Neuron (in vitro differentiated cells): ENCODE results near the gene PLEKHG2.

ENCODE experiments used
- H2AFZ ChIP-seq: one replicate; pipeline ENCODE4 v1.6.1; 2013; ENCODE audit warnings: low read depth, mild to moderate bottlenecking, inconsistent platforms, low read length, moderate library complexity
- H3K27me3 ChIP-seq: one replicate; pipeline ENCODE4 v1.6.1; 2013; ENCODE audit warnings: low read length; ENCODE audit not compliant: insufficient read depth
- H3K36me3 ChIP-seq: one replicate; pipeline ENCODE4 v1.6.1; 2013; ENCODE audit warnings: low read length; ENCODE audit not compliant: insufficient read depth
- H3K4me1 ChIP-seq: one replicate; pipeline ENCODE4 v1.6.1; 2013; ENCODE audit warnings: low read length; ENCODE audit not compliant: insufficient read depth
- H3K4me3 ChIP-seq: 2 replicates; pipeline ENCODE4 v1.5.1; 2013; ENCODE audit warnings: mild to moderate bottlenecking, low read length, moderate library complexity
- H3K9me3 ChIP-seq: one replicate; pipeline ENCODE4 v1.6.1; 2013; ENCODE audit warnings: low read length

Gene PLEKHG2

GRCh38 chr19:39406656-39407409 lies 5.6 kb upstream of the PLEKHG2 start, which contains the start of gene ZFP36:
TSS of gene ZFP36 (plus strand) at chr19:39406847. CDS start at chr19:39406905, 58 bp downstream.
- Histone ChIP-seq H3K9me3 (no peaks in the 10 kb centered on the region), H3K4me3 (peak within 1 kb of the TSS; percentile 60), H3K27me3 (no peaks in the 10 kb centered on the region), H3K36me3 (no peaks in the 10 kb centered on the region), H2AFZ (no peak within 1 kb of the TSS), H3K4me1 (peaks cover 49% of the 10 kb centered on the region)

GRCh38 chr19:39407410-39407659 lies 5.1 kb upstream of the PLEKHG2 start:
- H3K9me3 ChIP-seq: no peaks in the 10 kb centered on the region
- no peak overlapping the region for H2AFZ ChIP-seq
- H3K27me3 ChIP-seq: no peaks in the 10 kb centered on the region
- H3K4me1 ChIP-seq: peaks cover 44% of the 10 kb centered on the region
- H3K4me3 ChIP-seq: peak overlapping the region; percentile 60
- H3K36me3 ChIP-seq: no peaks in the 10 kb centered on the region

- no peaks in the 10 kb centered on the region for H3K36me3 ChIP-seq
- peaks cover 43% of the 10 kb centered on the region for H3K4me1 ChIP-seq
- H3K4me3 ChIP-seq: peak overlapping the region; percentile 60
- no peaks in the 10 kb centered on the region for H3K9me3 ChIP-seq
- H3K27me3 ChIP-seq: no peaks in the 10 kb centered on the region
- no peak overlapping the region for H2AFZ ChIP-seq
These were observed 4.6 kb upstream of the PLEKHG2 start for GRCh38 chr19:39407660-39408391.

GRCh38 chr19:39408392-39409207 lies 3.9 kb upstream of the PLEKHG2 start:
- no peaks in the 10 kb centered on the region for H3K9me3 ChIP-seq
- H3K27me3 ChIP-seq: no peaks in the 10 kb centered on the region
- no peak overlapping the region for H2AFZ ChIP-seq
- no peaks in the 10 kb centered on the region for H3K36me3 ChIP-seq
- H3K4me3 ChIP-seq: no peak overlapping the region
- peaks cover 37% of the 10 kb centered on the region for H3K4me1 ChIP-seq

- Histone ChIP-seq H3K4me1 (peaks cover 38% of the 10 kb centered on the region), H3K36me3 (no peaks in the 10 kb centered on the region), H3K4me3 (peak overlapping the region; percentile 19), H3K27me3 (no peaks in the 10 kb centered on the region), H2AFZ (no peak overlapping the region), H3K9me3 (no peaks in the 10 kb centered on the region)
These were observed 3.1 kb upstream of the PLEKHG2 start for GRCh38 chr19:39409208-39410016.

GRCh38 chr19:39410017-39410830 lies 2.2 kb upstream of the PLEKHG2 start:
- Histone ChIP-seq H3K9me3 (no peaks in the 10 kb centered on the region), H2AFZ (no peak overlapping the region), H3K4me3 (peak overlapping the region; percentile 19), H3K36me3 (peaks cover 5% of the 10 kb centered on the region), H3K4me1 (peaks cover 46% of the 10 kb centered on the region), H3K27me3 (no peaks in the 10 kb centered on the region)

GRCh38 chr19:39410831-39411080 lies 1.7 kb upstream of the PLEKHG2 start:
- peaks cover 9% of the 10 kb centered on the region for H3K36me3 ChIP-seq
- H3K9me3 ChIP-seq: no peaks in the 10 kb centered on the region
- H3K27me3 ChIP-seq: no peaks in the 10 kb centered on the region
- H2AFZ ChIP-seq: no peak overlapping the region
- no peak overlapping the region for H3K4me3 ChIP-seq
- peaks cover 49% of the 10 kb centered on the region for H3K4me1 ChIP-seq

GRCh38 chr19:39411081-39411831 lies 1.2 kb upstream of the PLEKHG2 start:
- H3K36me3 ChIP-seq: peaks cover 14% of the 10 kb centered on the region
- peaks cover 48% of the 10 kb centered on the region for H3K4me1 ChIP-seq
- H3K4me3 ChIP-seq: peak overlapping the region; percentile 74
- H2AFZ ChIP-seq: no peak overlapping the region
- no peaks in the 10 kb centered on the region for H3K9me3 ChIP-seq
- no peaks in the 10 kb centered on the region for H3K27me3 ChIP-seq

GRCh38 chr19:39411832-39412099 lies 703 bp upstream of the PLEKHG2 start:
- H3K36me3 ChIP-seq: peaks cover 19% of the 10 kb centered on the region
- peak overlapping the region; percentile 74 for H3K4me3 ChIP-seq
- no peaks in the 10 kb centered on the region for H3K9me3 ChIP-seq
- H2AFZ ChIP-seq: no peak overlapping the region
- H3K4me1 ChIP-seq: peaks cover 47% of the 10 kb centered on the region
- H3K27me3 ChIP-seq: no peaks in the 10 kb centered on the region

GRCh38 chr19:39412867-39413271 lies 400 bp downstream of the PLEKHG2 start:
- no peaks in the 10 kb centered on the region for H3K9me3 ChIP-seq
- peaks cover 28% of the 10 kb centered on the region for H3K36me3 ChIP-seq
- H2AFZ ChIP-seq: peak overlapping the region; percentile 66
- H3K4me1 ChIP-seq: peaks cover 42% of the 10 kb centered on the region
- H3K27me3 ChIP-seq: no peaks in the 10 kb centered on the region
- H3K4me3 ChIP-seq: peak overlapping the region; percentile 74

GRCh38 chr19:39413272-39413910 lies 922 bp downstream of the PLEKHG2 start:
- Histone ChIP-seq H3K36me3 (peaks cover 29% of the 10 kb centered on the region), H3K27me3 (no peaks in the 10 kb centered on the region), H3K4me3 (peak overlapping the region; percentile 74), H3K9me3 (no peaks in the 10 kb centered on the region), H2AFZ (peak overlapping the region; percentile 66), H3K4me1 (peaks cover 40% of the 10 kb centered on the region)
